ENCODE data around the gene SLC25A43. TPM values are rescaled to one million over a fixed set of nuclear protein-coding genes. Genes with fewer than 3 reads are reported as not detected.

Gene SLC25A43
- total RNA-seq, 1 experiment from 2014 or later: 4.5 TPM

DNA sequence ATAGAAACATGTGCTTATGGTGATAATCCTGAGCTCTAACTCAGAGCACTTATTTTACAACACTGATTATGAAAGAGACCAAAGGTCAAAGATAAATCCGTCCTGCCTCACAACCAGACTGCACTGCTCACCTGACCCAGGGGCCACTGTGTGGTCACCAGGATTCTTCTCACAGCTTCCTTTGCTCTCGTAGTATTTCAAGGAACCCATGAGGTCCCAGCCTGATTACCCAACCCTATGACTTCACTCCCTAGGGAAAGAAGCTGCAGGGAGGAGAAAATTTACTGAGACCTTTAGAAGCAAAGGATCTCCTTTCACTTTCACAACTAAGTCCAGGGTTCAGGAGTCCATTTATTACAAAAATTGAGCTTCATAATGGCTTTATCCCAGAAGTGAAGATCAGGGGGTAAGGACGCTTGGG, 78.7 kb downstream of the SLC25A43 start (continued):
- TF ChIP-seq GRHL2 (CRISPR knock-in tag; IDR thresholded peaks at IDR 0.05; ENCODE audit: insufficient replicate concordance, severe bottlenecking) (no peak), ARID4B (CRISPR knock-in tag; IDR thresholded peaks at IDR 0.05; ENCODE audit: borderline replicate concordance) (no peak)

DNA sequence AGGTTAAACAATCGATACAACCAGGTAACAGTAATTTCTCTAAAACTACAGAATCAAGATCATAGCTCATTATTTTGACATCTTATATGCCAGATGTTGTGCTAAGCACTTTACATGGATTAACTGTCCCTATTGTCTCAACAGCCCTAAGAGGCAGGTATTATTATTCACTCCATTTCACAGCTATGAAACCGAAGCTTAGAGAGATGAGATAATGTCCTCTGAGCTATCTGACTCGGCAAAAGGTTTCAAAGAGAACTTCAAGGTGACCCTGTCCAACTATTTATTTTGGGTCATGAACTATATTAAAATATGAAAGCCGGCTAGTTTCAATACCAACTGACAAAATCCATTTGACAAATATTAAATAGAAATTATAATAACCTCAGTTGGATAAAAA, 79.4 kb downstream of the SLC25A43 start:
- ChIA-PET CTCF (interaction anchor here (1.0 to 1.4 kb wide), 3 partner anchors 9 to 34 kb away, joined by 3 to 4 read pairs (median 4); no protein-coding TSS in a partner anchor), POLR2A (no interaction called here)
- TF ChIP-seq KAT7 (CRISPR knock-in tag; IDR thresholded peaks at IDR 0.05; ENCODE audit: borderline replicate concordance): no peak
- no peak for TF ChIP-seq ZSCAN18 (CRISPR knock-in tag; IDR thresholded peaks at IDR 0.05)
- TF ChIP-seq ZNF138 (CRISPR knock-in tag; conservative IDR thresholded peaks at IDR 0.05): no peak
- no peak for TF ChIP-seq HMGA2 (CRISPR knock-in tag; IDR thresholded peaks at IDR 0.05)
- no peak for TF ChIP-seq GABPB1 (CRISPR knock-in tag; IDR thresholded peaks at IDR 0.05)
- TF ChIP-seq USF1 (CRISPR knock-in tag; IDR thresholded peaks at IDR 0.05): no peak
- no peak for TF ChIP-seq ZNF317 (CRISPR knock-in tag; IDR thresholded peaks at IDR 0.05; ENCODE audit: borderline replicate concordance, low read depth)
- TF ChIP-seq ZNF121 (CRISPR knock-in tag; IDR thresholded peaks at IDR 0.05): no peak
- no peak for TF ChIP-seq FOXJ3 (CRISPR knock-in tag; IDR thresholded peaks at IDR 0.05; ENCODE audit: borderline replicate concordance)
- no peak for TF ChIP-seq ERG (CRISPR knock-in tag; IDR thresholded peaks at IDR 0.05)
- TF ChIP-seq MYBL2 (CRISPR knock-in tag; IDR thresholded peaks at IDR 0.05): no peak
- no peak for TF ChIP-seq ZNF512 (CRISPR knock-in tag; IDR thresholded peaks at IDR 0.05; ENCODE audit: borderline replicate concordance)

GRCh38 chrX:119479845-119480244, 80.7 kb downstream of the SLC25A43 start:
- no peak for ATAC-seq
- H3K4me3 Mint-ChIP-seq: no peak overlapping the region
- no peaks in the 10 kb centered on the region for H3K36me3 Mint-ChIP-seq
- no peaks in the 10 kb centered on the region for H3K9me3 Mint-ChIP-seq
- DNase-seq (ENCODE audit: low spot score): no peak
- peaks cover 17% of the 10 kb centered on the region for H3K27me3 Mint-ChIP-seq (ENCODE audit: low read depth)
- no peak overlapping the region; the same call in 1 of the 2 replicates for H3K27ac Mint-ChIP-seq
- H3K4me1 Mint-ChIP-seq: no peaks in the 10 kb centered on the region
- ChIA-PET CTCF (interaction anchor here (0.9 kb wide), 1 partner anchor 33 kb away, joined by 4 read pairs; no protein-coding TSS in a partner anchor), POLR2A (no interaction called here)
- TF ChIP-seq CTCF (IDR thresholded peaks at IDR 0.05) (no peak), MYBL2 (CRISPR knock-in tag; IDR thresholded peaks at IDR 0.05) (no peak), ATF2 (CRISPR knock-in tag; IDR thresholded peaks at IDR 0.05; ENCODE audit: borderline replicate concordance, low read depth) (no peak), MAX (CRISPR knock-in tag; IDR thresholded peaks at IDR 0.05) (no peak)
- TF ChIP-seq, protein P1, sequence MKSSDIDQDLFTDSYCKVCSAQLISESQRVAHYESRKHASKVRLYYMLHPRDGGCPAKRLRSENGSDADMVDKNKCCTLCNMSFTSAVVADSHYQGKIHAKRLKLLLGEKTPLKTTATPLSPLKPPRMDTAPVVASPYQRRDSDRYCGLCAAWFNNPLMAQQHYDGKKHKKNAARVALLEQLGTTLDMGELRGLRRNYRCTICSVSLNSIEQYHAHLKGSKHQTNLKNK (CRISPR knock-in tag; IDR thresholded peaks at IDR 0.05): no peak

More for the DNA sequence above, 79.4 kb downstream of the SLC25A43 start:
- ATAC-seq (no peak), DNase-seq (ENCODE audit: low spot score) (no peak)
- H3K27me3 Mint-ChIP-seq (ENCODE audit: low read depth): peaks cover 14% of the 10 kb centered on the region
- H3K36me3 Mint-ChIP-seq: no peaks in the 10 kb centered on the region
- H3K4me3 Mint-ChIP-seq: no peak overlapping the region
- no peaks in the 10 kb centered on the region for H3K9me3 Mint-ChIP-seq
- no peaks in the 10 kb centered on the region for H3K4me1 Mint-ChIP-seq
- H3K27ac Mint-ChIP-seq: no peak overlapping the region

All from WTC11 (cell line).